C4-2B (cell line): ENCODE data around the gene PACRG.

Experiments
- H3K27ac ChIP-seq: fragments of 450-650 bp; 2 replicates; pipeline ENCODE4 v1.5.1; 2017
- CTCF ChIP-seq: fragments of 450-650 bp; conservative IDR thresholded peaks from 2 replicates; pipeline ENCODE4 v1.5.1; 2017; ENCODE audit warnings: mild to moderate bottlenecking
- ZFX ChIP-seq: fragments of 450-650 bp; IDR thresholded peaks from 2 replicates; pipeline ENCODE4 v1.6.1; 2017

PACRG gene

GRCh38 chr6:162730502-162730901, 2.7 kb downstream of the PACRG start:
- H3K27ac ChIP-seq = no peak overlapping the region
- no peak for TF ChIP-seq ZFX

DNA sequence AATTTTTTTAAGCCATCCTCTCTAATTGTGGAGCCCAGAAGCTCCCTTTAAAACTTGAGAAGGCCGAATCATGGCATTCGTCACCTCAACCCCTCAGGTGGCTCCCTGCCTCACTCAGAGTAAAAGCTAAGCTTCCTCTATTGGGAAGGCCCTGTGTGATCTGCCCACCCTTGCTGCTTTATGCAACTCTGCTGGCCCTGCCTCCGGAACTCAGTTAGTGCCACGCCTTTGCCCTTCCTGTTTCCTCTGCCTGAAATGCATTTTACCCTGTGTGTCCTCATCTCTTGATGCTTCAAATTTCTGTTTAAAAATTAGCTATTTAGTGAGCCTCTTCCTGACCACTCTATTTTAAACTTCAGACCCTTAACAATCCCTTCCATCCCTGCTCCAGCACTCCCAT, 5.7 kb downstream of the PACRG start:
- TF ChIP-seq ZFX = no peak
- no peak for TF ChIP-seq CTCF

DNA sequence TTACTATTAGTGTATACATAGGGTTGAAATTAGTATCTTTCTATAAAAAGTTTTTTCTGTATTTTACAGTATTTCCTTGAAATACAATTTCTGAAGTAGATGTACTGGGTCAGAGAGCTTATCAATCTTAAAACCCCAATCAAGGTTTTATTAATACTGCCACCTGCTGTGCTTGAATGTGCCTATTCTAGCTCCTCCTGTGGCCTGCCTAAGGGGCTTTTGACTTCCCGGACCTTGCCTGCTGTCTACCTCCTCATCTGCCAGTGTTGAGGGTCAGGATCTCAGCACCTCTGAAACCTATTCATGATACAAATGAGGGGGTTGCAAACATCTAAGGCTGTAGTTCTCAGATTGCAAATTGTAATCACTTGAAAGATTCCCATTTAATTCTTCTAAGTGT, 9.2 kb downstream of the PACRG start:
- TF ChIP-seq CTCF (no peak; the same call in none of the 2 replicates), ZFX (no peak)
- H3K27ac ChIP-seq = no peak overlapping the region

More for the DNA sequence above, 5.7 kb downstream of the PACRG start:
- no peak overlapping the region for H3K27ac ChIP-seq

DNA sequence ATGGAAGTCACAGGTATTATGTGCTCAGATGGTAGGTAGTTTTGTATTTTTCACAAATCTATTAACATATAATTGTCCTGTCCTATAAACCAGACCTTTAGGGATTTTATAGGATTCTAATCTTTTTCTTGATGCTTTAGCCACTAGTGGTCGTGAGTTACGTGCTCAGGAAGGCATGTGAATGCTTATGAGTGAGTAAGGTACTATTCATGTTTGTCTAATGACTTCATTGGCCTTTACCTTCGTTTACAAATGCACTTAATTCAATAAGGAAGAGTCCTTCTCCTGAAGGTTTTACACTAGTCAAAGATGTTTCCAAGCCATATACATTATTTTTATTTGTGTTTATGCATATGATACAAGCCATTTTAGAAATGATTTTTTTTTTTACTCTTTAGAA, 23.0 kb downstream of the PACRG start:
- TF ChIP-seq CTCF (no peak), ZFX (no peak)
- H3K27ac ChIP-seq = no peak overlapping the region

DNA sequence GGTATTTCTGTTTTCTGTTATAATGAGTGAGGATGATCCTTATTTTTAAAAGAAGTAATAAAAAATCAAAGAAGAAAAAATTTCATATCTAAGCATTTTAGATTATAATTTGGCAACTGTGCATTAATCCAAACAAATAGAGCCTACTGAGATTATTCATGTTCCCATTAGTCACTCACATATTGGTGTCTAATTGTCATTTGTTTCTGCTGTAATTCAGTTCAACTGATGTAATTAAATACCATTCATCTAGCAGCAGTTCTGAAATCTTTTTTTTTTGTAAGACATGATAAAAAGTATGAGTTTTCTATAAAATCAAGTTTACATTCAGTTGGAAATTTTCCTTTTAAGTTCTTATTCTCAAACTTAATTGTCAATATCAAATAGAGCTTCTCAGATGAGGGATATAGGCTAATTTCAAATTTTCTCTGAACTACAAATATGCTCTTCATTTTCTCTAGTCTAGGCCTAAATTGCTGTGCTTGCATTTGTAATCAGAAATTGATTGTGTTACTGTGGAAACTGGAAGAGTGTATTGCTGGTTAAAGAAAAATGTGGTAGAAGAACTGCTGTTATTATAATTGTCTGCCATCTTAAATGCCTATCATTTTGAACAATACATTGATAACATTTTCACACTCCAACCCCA, 23.6 kb downstream of the PACRG start:
- TF ChIP-seq ZFX (no peak), CTCF (no peak)
- no peak overlapping the region for H3K27ac ChIP-seq

GRCh38 chr6:162753775-162754174, 26.0 kb downstream of the PACRG start:
- H3K27ac ChIP-seq = no peak overlapping the region
- TF ChIP-seq CTCF (no peak), ZFX (no peak)

DNA sequence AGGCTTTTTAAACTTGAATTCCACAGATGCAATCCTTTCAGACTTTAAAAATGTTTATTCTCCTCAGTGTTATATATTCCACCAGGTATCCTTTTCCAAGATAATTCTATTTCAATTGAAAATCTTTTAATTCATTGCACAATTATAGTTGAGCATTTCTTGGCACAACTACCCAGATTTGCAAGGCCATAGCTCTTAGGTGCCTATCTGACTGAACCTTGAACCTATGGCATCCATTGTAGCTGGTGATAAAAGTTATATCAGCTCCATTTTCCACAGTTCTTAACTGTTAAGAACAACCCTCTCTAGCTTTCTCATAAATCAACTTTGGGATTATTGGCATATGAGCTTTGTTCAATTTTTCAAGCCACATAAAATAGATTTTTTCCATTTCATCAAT, 42.4 kb downstream of the PACRG start:
- TF ChIP-seq ZFX = no peak
- TF ChIP-seq CTCF = no peak
- no peak overlapping the region for H3K27ac ChIP-seq

GRCh38 chr6:162770955-162771354, 43.2 kb downstream of the PACRG start:
- H3K27ac ChIP-seq = no peak overlapping the region
- TF ChIP-seq ZFX = no peak
- TF ChIP-seq CTCF = no peak
